K562 (cell line): ENCODE measurements around the gene IFT22. TPM values are rescaled to one million over a fixed set of nuclear protein-coding genes. Genes with fewer than 3 reads are reported as not detected.
A peak's percentile ranks its signal among the peaks of the same experiment; 100 is the strongest.

Experiments
- SMAD2 ChIP-seq: fragments of 150-350 bp; IDR thresholded peaks from 2 replicates; pipeline ENCODE4 v1.6.1; 2014; ENCODE audit warnings: low read depth, mild to moderate bottlenecking, low read length
- TBP ChIP-seq: optimal IDR thresholded peaks from 2 replicates; pipeline ENCODE3; 2011; ENCODE audit warnings: low read depth, low read length, improper control_type of control experiment
- TCF7L2 ChIP-seq: fragments of 150-350 bp; IDR thresholded peaks from 2 replicates; pipeline ENCODE4 v1.6.1; 2016; ENCODE audit warnings: low read depth, mild to moderate bottlenecking, low read length, moderate library complexity
- YBX1 ChIP-seq: fragments of 450-650 bp; IDR thresholded peaks from 2 replicates; pipeline ENCODE4 v1.7.1; 2016; ENCODE audit warnings: mild to moderate bottlenecking
- polyA plus RNA-seq, 8 experiments: library from polyadenylated mRNA; depleted of rRNA in 4 of 8; stranded (reverse) in 5 of 8; unstranded in 3 of 8; fragments of >200 nt; fragmentation: Nextera tagmentation in 2 of 8; fragmentation: Illumina TruSeq in 1 of 8; extraction: Ambion mirVana in 2 of 8; extraction: Trizol in 1 of 8; gene quantifications; 2 replicates each; pipeline versions ENCODE4 v1.2.1 to v1.2.3, GENCODE V29; 2011 to 2014; ENCODE audit warnings: inconsistent platforms in 1 of 8, missing spikeins in 1 of 8
- total RNA-seq, 7 experiments: library from RNA; depleted of rRNA in 6 of 7; stranded (reverse); fragments of >200 nt in 6 of 7; fragmentation: Illumina TruSeq in 2 of 7; extraction: Trizol in 2 of 7; gene quantifications; 2 replicates each; pipeline versions ENCODE4 v1.2.1 to v1.2.3, GENCODE V29; 2011 to 2021; ENCODE audit warnings: low replicate concordance in 1 of 7
- TF ChIP-seq, protein P1 (sequence below): fragments of 250-450 bp; sonication (Bioruptor Pico); IDR thresholded peaks from 2 replicates; pipeline ENCODE4 v1.8.0; 2022; ENCODE audit warnings: inconsistent platforms, mild to moderate bottlenecking, moderate library complexity, borderline replicate concordance
- TF ChIP-seq, protein P2 (sequence below): fragments of 450-650 bp; conservative IDR thresholded peaks from 2 replicates; pipeline ENCODE4 v1.6.1; 2016; ENCODE audit warnings: missing genetic modification characterization, low read depth, mild to moderate bottlenecking, control low read depth, missing compliant biosample characterization
- TF ChIP-seq, protein P3 (sequence below), 2 experiments: fragments of 450-650 bp in 1 of 2; sonication (generic) in 1 of 2; formaldehyde crosslinking in 1 of 2; IDR thresholded peaks in 1 of 2; conservative IDR thresholded peaks in 1 of 2; 2 replicates each; pipeline versions ENCODE4 v1.6.1 to v1.8.1; 2016 to 2023; ENCODE audit warnings: mild to moderate bottlenecking in 2 of 2, moderate library complexity in 2 of 2, inconsistent platforms in 1 of 2, missing genetic modification reagents in 1 of 2

IFT22 gene
- total and polyA plus RNA-seq, 9 of the 15 experiments (the other 6 are each of a cell fraction or from before 2014, with no cell fraction given), result 6.3 to 18.2 (median 7.7) TPM

DNA sequence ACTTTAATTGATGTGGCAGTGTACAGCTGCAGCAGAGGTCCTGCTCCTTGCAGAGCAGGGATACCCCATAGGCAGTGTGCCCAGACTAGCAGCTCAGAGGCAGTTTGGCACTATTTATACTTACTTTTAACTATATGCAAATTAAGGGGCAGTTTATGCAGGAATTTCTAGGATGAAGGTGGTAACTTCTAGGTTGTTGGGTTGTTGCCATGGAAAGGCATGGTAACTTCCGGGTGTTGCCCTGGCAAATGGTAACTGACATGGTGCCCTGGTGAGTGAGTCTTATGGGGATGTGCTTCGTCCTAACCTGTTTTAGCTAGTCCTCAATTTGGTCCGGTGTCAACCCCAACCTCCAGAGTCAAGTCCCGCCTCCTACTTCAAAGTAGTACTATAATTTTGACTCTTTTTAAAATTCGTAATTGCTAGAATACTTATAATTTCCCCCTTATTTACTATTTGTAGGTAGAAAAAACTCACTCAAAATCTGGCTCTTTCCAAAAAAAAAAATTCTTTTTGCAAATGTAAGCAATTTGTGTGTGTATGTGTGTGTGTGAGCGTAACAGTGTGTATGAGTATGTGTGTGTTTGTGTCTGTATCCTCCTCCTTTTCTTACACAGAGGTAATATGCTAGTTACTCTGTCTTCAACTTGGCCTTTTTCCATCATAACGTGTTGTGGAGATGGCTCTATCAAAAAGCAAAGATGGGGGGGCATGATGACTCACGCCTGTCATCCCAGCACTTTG, 47.0 kb upstream of the IFT22 start (continued):
- TF ChIP-seq, protein P1, sequence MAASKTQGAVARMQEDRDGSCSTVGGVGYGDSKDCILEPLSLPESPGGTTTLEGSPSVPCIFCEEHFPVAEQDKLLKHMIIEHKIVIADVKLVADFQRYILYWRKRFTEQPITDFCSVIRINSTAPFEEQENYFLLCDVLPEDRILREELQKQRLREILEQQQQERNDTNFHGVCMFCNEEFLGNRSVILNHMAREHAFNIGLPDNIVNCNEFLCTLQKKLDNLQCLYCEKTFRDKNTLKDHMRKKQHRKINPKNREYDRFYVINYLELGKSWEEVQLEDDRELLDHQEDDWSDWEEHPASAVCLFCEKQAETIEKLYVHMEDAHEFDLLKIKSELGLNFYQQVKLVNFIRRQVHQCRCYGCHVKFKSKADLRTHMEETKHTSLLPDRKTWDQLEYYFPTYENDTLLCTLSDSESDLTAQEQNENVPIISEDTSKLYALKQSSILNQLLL (CRISPR knock-in tag), result no peak
- no peak for TF ChIP-seq TCF7L2
- no peak for TF ChIP-seq SMAD2
- TF ChIP-seq, protein P2, sequence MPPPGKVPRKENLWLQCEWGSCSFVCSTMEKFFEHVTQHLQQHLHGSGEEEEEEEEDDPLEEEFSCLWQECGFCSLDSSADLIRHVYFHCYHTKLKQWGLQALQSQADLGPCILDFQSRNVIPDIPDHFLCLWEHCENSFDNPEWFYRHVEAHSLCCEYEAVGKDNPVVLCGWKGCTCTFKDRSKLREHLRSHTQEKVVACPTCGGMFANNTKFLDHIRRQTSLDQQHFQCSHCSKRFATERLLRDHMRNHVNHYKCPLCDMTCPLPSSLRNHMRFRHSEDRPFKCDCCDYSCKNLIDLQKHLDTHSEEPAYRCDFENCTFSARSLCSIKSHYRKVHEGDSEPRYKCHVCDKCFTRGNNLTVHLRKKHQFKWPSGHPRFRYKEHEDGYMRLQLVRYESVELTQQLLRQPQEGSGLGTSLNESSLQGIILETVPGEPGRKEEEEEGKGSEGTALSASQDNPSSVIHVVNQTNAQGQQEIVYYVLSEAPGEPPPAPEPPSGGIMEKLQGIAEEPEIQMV (tag), result peak; percentile 71
- TF ChIP-seq, protein P3, sequence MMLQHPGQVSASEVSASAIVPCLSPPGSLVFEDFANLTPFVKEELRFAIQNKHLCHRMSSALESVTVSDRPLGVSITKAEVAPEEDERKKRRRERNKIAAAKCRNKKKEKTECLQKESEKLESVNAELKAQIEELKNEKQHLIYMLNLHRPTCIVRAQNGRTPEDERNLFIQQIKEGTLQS (IDR thresholded peaks at IDR 0.05), result peak; percentile 32; the same call in 1 of the 2 replicates
- TF ChIP-seq, protein P3 (CRISPR knock-in tag; conservative IDR thresholded peaks at IDR 0.05), result no peak
- no peak for TF ChIP-seq TBP
- no peak for TF ChIP-seq YBX1
